Measurements from ENCODE around the gene TMEM39A.

The TMEM39A gene

GRCh38 chr3:119463171-119464169 is at the start of gene TMEM39A:
TMEM39A (minus strand) TSS chr3:119463615; CDS start chr3:119462074, 1,541 bp downstream.
- DNase-seq (ENCODE audit: low read depth, low spot score) = peak; percentile 98

DNA sequence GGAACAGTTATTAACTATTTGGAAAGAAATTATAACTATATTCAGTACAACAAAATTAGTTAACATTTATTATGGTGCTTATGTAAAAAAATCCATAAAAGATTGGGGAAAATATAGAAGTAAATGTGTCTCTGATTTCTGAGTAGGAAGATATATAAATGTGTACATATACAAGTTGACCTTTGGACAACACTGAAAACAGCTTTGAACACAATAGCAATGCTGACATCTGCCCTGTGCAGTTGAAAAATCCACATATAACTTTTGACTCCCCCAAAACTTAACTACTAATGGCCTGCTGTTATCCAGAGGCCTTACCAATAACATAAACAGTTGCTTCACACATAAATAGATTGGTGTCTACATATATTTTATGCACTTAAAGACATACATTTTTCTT is 47.3 kb upstream of the TMEM39A start:
- DNase-seq (ENCODE audit: low read depth, low spot score) = no peak

- no peak for DNase-seq (ENCODE audit: low read depth, low spot score)
Measured at GRCh38 chr3:119508172-119508845, 44.9 kb upstream of the TMEM39A start.

DNA sequence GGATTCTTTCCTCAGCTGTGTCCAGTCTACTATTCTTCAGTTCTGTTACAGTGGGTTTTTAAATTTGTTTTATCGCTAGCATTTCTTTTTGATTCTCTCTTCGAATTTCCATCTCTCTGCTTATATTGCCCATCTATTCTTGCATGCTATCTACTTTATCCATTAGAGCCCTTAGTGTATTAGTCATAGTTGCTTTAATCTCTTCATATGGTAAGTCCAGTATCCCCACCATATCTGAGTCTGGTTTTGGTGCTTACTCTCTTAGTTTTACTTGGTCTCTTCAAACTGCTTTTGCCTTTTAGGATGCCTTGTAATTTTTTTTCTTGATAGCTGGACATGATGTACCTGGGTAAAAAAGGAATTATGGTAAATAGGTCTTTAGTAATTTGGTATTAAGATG is 44.0 kb upstream of the TMEM39A start:
- no peak for DNase-seq (ENCODE audit: low read depth, low spot score)

DNA sequence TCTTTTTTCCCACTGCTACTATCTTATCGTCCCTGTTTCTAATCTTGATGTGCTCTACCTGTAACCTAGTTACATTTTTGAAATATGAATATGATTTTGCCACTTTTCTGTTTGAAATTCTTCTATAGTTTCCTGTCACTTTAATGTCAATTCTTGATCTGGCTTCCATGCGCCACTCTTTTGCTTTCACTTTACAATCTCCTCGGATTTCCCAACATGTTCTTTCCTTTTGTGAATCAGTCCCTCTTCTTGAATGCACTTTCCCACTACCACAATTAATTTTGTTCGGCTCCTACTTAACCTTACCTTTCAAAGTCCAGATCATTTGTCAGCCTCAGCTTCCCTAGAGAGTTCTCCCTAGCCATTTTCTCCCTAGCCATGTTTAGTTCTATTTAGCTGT is 43.2 kb upstream of the TMEM39A start:
- DNase-seq (ENCODE audit: low read depth, low spot score) = no peak

- DNase-seq (ENCODE audit: low read depth, low spot score) = no peak
Measured at GRCh38 chr3:119500901-119501300, 37.5 kb upstream of the TMEM39A start.

- DNase-seq (ENCODE audit: low read depth, low spot score) = no peak
Measured at GRCh38 chr3:119500265-119500664, 36.9 kb upstream of the TMEM39A start.

GRCh38 chr3:119498186-119499011 is 35.0 kb upstream of the TMEM39A start, which contains the start of gene TIMMDC1:
TIMMDC1 (plus strand) TSS chr3:119498547; CDS start chr3:119498734, 187 bp downstream.
- peak; percentile 98 for DNase-seq (ENCODE audit: low read depth, low spot score)

- no peak for DNase-seq (ENCODE audit: low read depth, low spot score)
Measured at GRCh38 chr3:119497820-119498185, 34.4 kb upstream of the TMEM39A start.

DNA sequence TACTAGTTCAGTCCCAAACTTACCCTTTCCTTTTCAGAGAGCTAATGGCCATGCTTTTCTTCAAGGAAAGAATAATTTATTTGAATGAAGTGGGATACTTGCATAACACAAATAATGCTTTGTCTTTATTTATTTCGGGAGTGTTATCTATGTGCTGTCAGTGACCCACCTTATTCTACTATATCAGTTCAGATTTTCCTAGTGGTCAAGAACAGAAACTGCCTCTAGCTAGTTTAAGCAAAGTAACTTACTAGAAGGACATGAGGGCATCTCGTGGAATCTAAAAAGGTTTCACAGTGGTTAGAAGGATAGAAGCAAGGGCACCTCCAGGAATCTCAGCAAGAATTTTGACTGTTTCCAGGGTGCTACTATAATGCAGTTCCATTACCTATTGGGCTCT is 31.2 kb upstream of the TMEM39A start:
- no peak for DNase-seq (ENCODE audit: low read depth, low spot score)

DNA sequence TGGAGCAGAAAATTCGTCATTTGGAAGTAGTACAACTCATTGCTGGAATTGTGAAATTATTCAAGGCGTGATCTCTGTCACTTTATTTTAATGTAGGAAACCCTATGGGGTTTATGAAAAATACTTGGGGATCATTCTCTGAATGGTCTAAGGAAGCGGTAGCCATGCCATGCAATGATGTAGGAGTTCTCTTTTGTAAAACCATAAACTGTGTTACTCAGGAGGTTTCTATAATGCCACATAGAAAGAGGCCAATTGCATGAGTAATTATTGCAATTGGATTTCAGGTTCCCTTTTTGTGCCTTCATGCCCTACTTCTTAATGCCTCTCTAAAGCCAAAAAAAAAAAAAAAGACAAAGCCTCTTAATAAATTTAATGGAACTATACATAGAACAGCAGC is 29.4 kb upstream of the TMEM39A start:
- no peak for DNase-seq (ENCODE audit: low read depth, low spot score)

DNA sequence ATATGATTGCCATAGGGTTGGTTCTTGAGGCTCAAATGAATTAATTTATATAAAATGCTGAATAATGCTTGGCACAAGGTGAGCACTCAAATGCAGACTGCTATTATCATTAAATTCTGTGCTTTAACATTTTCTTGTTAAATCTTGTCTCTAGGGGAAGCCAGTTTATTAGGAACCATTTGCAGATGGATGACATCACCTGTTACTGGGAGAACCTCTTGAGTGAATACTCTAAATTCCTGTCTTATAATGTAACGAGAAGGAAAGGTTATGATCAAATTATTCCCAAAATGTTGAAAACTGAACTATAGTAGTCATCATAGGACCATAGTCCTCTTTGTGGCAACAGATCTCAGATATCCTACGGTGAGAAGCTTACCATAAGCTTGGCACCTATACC is 28.7 kb upstream of the TMEM39A start:
- DNase-seq (ENCODE audit: low read depth, low spot score) = no peak

DNA sequence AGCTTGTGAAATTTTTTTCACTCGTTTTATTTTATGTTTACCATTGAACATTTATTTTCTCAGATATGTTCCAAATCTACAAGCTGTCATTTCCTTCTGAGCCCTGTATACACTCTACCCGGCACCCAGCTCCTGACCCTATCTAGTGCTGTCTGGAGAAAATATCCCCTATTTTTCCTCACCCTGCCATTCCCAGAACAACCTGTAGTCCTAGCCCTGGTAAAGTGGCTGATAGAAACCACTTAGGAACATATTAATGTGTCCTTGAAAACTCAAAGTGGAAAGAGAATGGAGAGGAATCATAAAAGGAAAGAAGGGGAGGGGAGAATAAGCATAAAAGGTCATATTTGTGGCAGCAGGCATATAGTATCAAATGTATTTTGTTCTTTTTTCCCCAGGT is 26.7 kb upstream of the TMEM39A start:
- no peak for DNase-seq (ENCODE audit: low read depth, low spot score)

- DNase-seq (ENCODE audit: low read depth, low spot score) = no peak
Measured at GRCh38 chr3:119485563-119485962, 22.1 kb upstream of the TMEM39A start.

DNA sequence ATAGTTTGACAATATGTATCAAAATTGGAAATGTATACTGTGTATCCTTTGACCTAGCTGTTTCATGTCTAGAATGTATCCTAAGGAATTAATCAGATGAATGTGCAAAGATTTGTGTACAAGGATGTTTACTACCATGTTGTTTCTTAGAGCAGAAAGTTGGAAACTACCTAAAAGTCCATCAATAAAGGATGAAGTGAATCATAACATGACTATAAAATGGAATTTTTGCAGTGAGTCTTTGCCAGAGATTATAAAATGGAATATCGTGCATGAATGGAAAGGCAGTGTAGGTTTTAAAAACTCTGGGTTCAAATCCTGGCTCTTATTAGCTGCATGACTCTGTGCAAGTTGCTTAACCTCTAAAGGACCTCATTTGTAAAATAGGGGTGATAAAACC is 19.7 kb upstream of the TMEM39A start:
- DNase-seq (ENCODE audit: low read depth, low spot score) = no peak

DNA sequence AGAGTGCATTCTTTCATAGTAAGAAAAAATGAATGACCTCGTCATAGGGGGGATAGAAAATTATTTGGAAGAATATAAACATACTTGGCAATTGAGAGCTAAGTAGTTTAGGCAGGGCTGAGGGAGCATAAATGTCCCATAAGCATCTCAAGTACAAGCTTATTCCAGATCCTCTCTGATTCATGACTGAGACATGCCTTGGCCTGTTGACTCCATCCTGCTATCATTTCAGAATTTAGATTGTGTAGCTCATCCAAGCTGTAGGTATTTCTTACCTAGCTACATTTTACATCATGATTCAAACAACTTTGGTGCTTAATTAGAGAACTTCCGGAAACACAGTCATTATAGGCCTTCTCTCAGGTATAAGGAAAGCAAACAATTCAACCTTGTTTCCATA is 17.7 kb upstream of the TMEM39A start:
- DNase-seq (ENCODE audit: low read depth, low spot score) = no peak

DNA sequence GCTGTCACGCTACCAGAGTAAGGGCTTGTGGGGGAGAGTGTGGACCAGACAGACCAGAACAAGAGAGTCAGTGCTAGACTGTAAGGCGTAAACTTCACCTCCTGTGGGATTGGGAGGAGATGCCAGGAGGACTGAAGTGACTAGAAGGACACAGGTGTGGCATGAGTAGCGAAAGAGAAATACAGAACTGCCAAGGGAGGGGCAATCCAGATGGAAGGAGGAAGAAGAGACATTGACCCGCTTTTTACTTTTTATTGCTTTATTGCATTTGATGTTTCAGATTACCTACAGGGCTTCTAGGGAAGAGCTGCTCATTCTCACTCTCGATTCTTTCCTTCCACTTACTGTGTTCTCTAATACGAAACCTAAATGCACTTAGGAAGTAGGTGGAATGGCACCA is 7.5 kb upstream of the TMEM39A start:
- no peak for DNase-seq (ENCODE audit: low read depth, low spot score)

DNA sequence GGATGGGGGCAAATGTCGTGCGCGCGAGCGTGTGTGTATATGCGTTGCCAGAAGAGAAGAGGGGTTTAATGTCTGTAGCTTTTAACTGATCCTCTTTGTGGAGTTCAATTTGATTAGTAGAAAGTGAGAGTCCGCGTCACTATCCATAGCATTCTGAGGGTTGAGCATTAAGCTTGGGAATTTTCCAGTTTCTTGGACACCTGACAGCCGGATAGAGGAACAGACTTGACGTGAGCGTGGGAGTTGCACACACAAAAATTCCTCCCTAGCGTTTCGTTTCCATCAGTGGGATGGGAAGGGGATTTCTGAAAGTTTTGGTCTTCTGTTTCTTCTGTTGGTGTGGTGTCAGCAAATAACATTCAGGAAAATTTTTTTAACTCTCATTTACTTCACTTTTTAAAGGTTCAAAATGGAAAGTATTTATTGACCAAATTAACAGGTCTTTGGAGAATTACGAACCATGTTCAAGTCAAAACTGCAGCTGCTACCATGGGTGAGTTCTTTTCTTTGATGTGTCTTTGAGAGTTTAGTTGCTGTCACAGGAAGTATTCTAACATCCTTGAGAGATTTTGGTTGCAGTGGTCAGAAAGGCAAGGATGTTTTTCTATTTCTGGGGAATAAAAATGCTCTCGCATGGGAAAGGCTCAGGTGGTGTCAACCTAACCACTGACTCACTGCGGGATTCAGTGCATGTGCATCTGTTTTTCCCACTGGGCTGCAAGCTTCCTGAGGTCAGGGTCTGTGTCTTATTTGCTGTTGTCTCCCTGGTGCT is 6.2 kb upstream of the TMEM39A start:
- no peak for DNase-seq (ENCODE audit: low read depth, low spot score)

DNA sequence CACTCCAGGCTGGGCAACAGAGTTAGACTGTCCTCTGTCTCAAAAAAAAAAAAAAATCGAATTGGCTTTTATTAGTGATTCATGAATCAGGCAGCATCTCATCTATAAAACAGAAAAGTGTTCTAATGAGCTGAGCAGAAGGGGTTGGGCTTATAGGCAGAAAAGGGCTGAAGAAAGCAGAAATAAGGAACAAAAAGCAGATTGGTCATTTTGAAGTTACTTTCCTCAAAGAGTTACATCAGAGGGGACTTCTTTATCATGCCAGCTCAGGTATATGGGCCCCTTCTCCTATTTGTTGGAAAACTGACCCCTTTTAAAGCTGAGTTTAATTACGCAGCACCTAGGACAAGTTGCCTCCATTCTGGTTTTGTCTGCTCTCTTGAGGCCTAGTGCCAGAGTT is 4.6 kb upstream of the TMEM39A start:
- DNase-seq (ENCODE audit: low read depth, low spot score) = no peak

- DNase-seq (ENCODE audit: low read depth, low spot score) = no peak
Measured at GRCh38 chr3:119457246-119457645, 6.2 kb downstream of the TMEM39A start.

DNA sequence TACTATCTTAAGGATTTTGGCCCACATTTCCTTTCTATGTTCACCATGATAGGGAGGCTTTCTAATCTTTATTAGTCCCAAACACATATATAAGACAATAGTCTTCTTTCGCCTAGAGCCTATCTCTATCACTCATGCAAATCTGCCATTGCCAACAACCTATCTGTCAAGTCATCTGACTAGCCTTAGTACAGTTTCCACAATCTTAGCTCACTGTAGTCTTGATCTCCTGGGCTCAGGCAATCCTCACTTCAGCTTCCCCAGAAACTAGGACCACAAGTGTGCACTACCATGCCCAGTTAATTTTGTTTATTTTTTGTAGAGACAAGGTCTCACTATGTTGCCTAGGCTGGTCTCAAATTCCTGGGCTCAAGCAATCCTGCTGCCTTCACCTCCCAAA is 6.9 kb downstream of the TMEM39A start:
- DNase-seq (ENCODE audit: low read depth, low spot score) = no peak

Data from activated CD4-positive, CD25-positive, alpha-beta regulatory T cell treated with anti-CD3 and anti-CD28 coated beads, Interleukin-2, amount 50 U/mL, for 16 hours (primary cell).